ENCODE measurements around the gene SEMA3E. TPM values are rescaled to one million over a fixed set of nuclear protein-coding genes. Genes with fewer than 3 reads are reported as not detected.

SEMA3E gene
- total RNA-seq, 4 donors from 2014 or later: 0.13 to 2.7 (median 1.1) TPM

GRCh38 chr7:83484826-83485225, 164.1 kb downstream of the SEMA3E start:
- Histone ChIP-seq H3K9me3 (no peaks in the 10 kb centered on the region), H3K36me3 (no peaks in the 10 kb centered on the region), H3K27me3 (no peaks in the 10 kb centered on the region), H3K4me3 (no peak overlapping the region), H3K4me1 (peaks cover 0 to 23% (median 3%) of the 10 kb centered on the region in 3 donors), H3K27ac (no peak overlapping the region)
- WGBS, 2 donors: 58 to 72% methylated on average over 1 of the region's 1 CpG
- intact Hi-C loops (cut with DNase I): no loop called here
- TF ChIP-seq POLR2A (IDR thresholded peaks at IDR 0.05): no peak
- DNase-seq: no peak

- no peaks in the 10 kb centered on the region for H3K36me3 ChIP-seq
- no peak overlapping the region for H3K4me3 ChIP-seq
- DNase-seq: no peak
- no peak overlapping the region for H3K27ac ChIP-seq
- intact Hi-C loops (cut with DNase I): no loop called here
- H3K4me1 ChIP-seq: peaks cover 0 to 23% (median 3%) of the 10 kb centered on the region in 3 donors
- TF ChIP-seq POLR2A (IDR thresholded peaks at IDR 0.05) (no peak), CTCF (IDR thresholded peaks at IDR 0.05) (no peak)
- WGBS, 2 donors: 33 to 42% methylated on average over 1 of the region's 1 CpG
- H3K9me3 ChIP-seq: no peaks in the 10 kb centered on the region
- no peaks in the 10 kb centered on the region for H3K27me3 ChIP-seq
Measured at GRCh38 chr7:83484266-83484665, 164.7 kb downstream of the SEMA3E start.

- TF ChIP-seq CTCF (IDR thresholded peaks at IDR 0.05) (no peak), POLR2A (IDR thresholded peaks at IDR 0.05) (no peak)
- DNase-seq: no peak
- intact Hi-C loops (cut with DNase I): no loop called here
- H3K4me3 ChIP-seq: no peak overlapping the region
- H3K27me3 ChIP-seq: no peaks in the 10 kb centered on the region
- no peaks in the 10 kb centered on the region for H3K9me3 ChIP-seq
- no peak overlapping the region for H3K27ac ChIP-seq
- no peaks in the 10 kb centered on the region for H3K4me1 ChIP-seq
- WGBS, 2 donors: 58 to 62% methylated on average over 1 of the region's 1 CpG
- no peaks in the 10 kb centered on the region for H3K36me3 ChIP-seq
Measured at GRCh38 chr7:83478616-83479015, 170.3 kb downstream of the SEMA3E start.

GRCh38 chr7:83476511-83477050, 172.4 kb downstream of the SEMA3E start:
- Histone ChIP-seq H3K4me1 (no peaks in the 10 kb centered on the region), H3K27ac (no peak overlapping the region), H3K36me3 (no peaks in the 10 kb centered on the region), H3K4me3 (no peak overlapping the region), H3K9me3 (no peaks in the 10 kb centered on the region), H3K27me3 (no peaks in the 10 kb centered on the region)
- intact Hi-C loops (cut with DNase I): no loop called here
- DNase-seq: no peak
- TF ChIP-seq POLR2A (IDR thresholded peaks at IDR 0.05) (no peak), CTCF (IDR thresholded peaks at IDR 0.05) (no peak)
- WGBS, 2 donors: 34 to 40% methylated on average over 4 of the region's 4 CpGs

- H3K27ac ChIP-seq: no peak overlapping the region
- intact Hi-C loops (cut with DNase I): no loop called here
- H3K9me3 ChIP-seq: no peaks in the 10 kb centered on the region
- 76 to 87% methylated on average over 3 to 5 of the region's 6 CpGs for WGBS, 2 donors
- no peaks in the 10 kb centered on the region for H3K36me3 ChIP-seq
- TF ChIP-seq POLR2A (IDR thresholded peaks at IDR 0.05) (no peak), CTCF (IDR thresholded peaks at IDR 0.05) (no peak)
- no peaks in the 10 kb centered on the region for H3K27me3 ChIP-seq
- no peak for DNase-seq
- H3K4me3 ChIP-seq: no peak overlapping the region
- H3K4me1 ChIP-seq: no peaks in the 10 kb centered on the region
Measured at GRCh38 chr7:83475420-83475819, 173.5 kb downstream of the SEMA3E start.

DNA sequence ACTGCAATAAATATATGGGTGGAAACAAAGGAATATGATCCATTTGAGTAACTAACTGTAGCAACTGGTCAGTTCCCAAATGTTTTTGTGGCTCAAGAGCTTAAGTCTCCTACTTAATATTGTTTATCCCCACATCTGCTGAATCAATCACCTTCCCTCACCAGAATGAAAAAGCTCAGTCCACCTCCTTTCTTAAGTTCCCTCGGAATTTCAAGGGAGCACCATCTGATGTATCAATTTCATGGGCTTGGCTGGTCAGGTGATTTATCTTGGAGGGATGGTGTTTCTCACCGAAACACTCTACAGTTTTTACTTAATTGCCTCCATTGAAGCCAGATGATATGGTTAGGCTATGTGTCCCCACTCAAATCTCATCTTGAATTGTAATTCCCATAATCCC, 176.6 kb downstream of the SEMA3E start:
- no peak for TF ChIP-seq POLR2A (IDR thresholded peaks at IDR 0.05)
- no peak for TF ChIP-seq CTCF (IDR thresholded peaks at IDR 0.05)
- intact Hi-C loops (cut with DNase I): no loop called here
- Histone ChIP-seq H3K27ac (no peak overlapping the region), H3K9me3 (no peaks in the 10 kb centered on the region), H3K4me1 (peaks cover 0 to 16% (median 0%) of the 10 kb centered on the region in 3 donors), H3K4me3 (no peak overlapping the region), H3K36me3 (no peaks in the 10 kb centered on the region), H3K27me3 (no peaks in the 10 kb centered on the region)
- no peak for DNase-seq
- WGBS, 2 donors: 88 to 90% methylated on average over 2 of the region's 2 CpGs
